Measurements from ENCODE around the gene LRRC45. TPM values are rescaled to one million over a fixed set of nuclear protein-coding genes. Genes with fewer than 3 reads are reported as not detected.

Gene LRRC45
- total RNA-seq, 1 donor from 2014 or later = 29.4 TPM

DNA sequence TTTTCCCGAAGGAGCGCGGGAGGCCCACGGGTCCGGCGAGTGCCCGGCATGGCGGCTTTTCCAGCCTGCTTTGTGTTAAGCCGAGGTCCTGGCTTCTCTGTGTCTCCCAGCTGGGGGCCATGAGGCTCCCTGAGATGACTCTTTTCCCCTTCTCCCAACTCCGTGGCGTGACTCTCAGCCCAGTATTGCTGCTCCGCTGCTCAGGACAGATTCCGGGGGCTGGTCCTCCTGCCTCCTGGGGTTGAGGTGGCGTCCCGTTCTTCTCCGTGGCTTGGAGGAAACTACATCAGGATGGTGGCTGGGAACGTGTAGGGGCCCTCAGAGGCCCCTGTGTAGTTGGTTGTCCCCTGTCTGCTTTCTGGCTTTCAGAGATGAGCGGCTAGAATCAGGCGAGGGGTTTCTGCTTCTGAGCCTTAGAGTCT lies 29.5 kb downstream of the LRRC45 start:
- DNase-seq (ENCODE audit: extremely low spot score, unreplicated experiment) = no peak
- no peaks in the 10 kb centered on the region for H3K36me3 Mint-ChIP-seq
- H3K9me3 Mint-ChIP-seq = no peaks in the 10 kb centered on the region
- peak overlapping the region; percentile 81 for H3K4me3 Mint-ChIP-seq
- TF ChIP-seq, protein P1, sequence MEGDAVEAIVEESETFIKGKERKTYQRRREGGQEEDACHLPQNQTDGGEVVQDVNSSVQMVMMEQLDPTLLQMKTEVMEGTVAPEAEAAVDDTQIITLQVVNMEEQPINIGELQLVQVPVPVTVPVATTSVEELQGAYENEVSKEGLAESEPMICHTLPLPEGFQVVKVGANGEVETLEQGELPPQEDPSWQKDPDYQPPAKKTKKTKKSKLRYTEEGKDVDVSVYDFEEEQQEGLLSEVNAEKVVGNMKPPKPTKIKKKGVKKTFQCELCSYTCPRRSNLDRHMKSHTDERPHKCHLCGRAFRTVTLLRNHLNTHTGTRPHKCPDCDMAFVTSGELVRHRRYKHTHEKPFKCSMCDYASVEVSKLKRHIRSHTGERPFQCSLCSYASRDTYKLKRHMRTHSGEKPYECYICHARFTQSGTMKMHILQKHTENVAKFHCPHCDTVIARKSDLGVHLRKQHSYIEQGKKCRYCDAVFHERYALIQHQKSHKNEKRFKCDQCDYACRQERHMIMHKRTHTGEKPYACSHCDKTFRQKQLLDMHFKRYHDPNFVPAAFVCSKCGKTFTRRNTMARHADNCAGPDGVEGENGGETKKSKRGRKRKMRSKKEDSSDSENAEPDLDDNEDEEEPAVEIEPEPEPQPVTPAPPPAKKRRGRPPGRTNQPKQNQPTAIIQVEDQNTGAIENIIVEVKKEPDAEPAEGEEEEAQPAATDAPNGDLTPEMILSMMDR (conservative IDR thresholded peaks at IDR 0.05) = no peak
- no peak overlapping the region for H3K27ac Mint-ChIP-seq
- no peaks in the 10 kb centered on the region for H3K27me3 Mint-ChIP-seq
- no peaks in the 10 kb centered on the region for H3K4me1 Mint-ChIP-seq (ENCODE audit: unreplicated experiment)

DNA sequence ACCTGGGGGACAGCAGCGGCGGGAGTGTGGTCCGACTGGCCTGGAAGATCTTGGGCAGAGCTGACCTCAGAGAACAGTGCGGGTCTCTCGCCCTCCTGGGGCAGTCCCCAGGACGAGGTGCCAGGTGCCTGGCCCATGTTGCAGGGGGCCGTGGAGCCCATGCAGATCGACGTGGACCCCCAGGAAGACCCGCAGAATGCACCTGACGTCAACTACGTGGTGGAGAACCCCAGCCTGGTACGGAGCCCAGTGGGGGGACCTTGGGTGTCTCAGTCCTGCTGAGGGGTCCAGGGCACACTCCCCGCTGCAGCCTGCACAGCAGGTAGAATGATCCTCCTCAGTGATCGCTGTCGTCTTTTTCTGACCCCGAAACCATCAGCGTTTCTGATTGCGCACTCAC lies 30.0 kb downstream of the LRRC45 start:
- Mint-ChIP-seq H3K4me3 (peak overlapping the region; percentile 81), H3K4me1 (ENCODE audit: unreplicated experiment) (no peaks in the 10 kb centered on the region)
- TF ChIP-seq, protein P1 (conservative IDR thresholded peaks at IDR 0.05) = no peak

GRCh38 chr17:82053556-82054263 lies 30.6 kb downstream of the LRRC45 start:
- H3K4me3 Mint-ChIP-seq = peak overlapping the region; percentile 81
- no peaks in the 10 kb centered on the region for H3K9me3 Mint-ChIP-seq
- H3K27me3 Mint-ChIP-seq = no peaks in the 10 kb centered on the region
- DNase-seq (ENCODE audit: extremely low spot score, unreplicated experiment) = no peak
- H3K36me3 Mint-ChIP-seq = no peaks in the 10 kb centered on the region
- no peaks in the 10 kb centered on the region for H3K4me1 Mint-ChIP-seq (ENCODE audit: unreplicated experiment)
- TF ChIP-seq, protein P1 (conservative IDR thresholded peaks at IDR 0.05) = no peak
- peak overlapping the region; percentile 43 for H3K27ac Mint-ChIP-seq

More for the DNA sequence above, 30.0 kb downstream of the LRRC45 start:
- Mint-ChIP-seq H3K9me3 (no peaks in the 10 kb centered on the region), H3K36me3 (no peaks in the 10 kb centered on the region), H3K27me3 (no peaks in the 10 kb centered on the region), H3K27ac (peak overlapping the region; percentile 43)
- no peak for DNase-seq (ENCODE audit: extremely low spot score, unreplicated experiment)

- H3K36me3 Mint-ChIP-seq = no peaks in the 10 kb centered on the region
- H3K27ac Mint-ChIP-seq = no peak overlapping the region
- no peak for DNase-seq (ENCODE audit: extremely low spot score, unreplicated experiment)
- TF ChIP-seq, protein P1 (conservative IDR thresholded peaks at IDR 0.05) = no peak
- H3K4me1 Mint-ChIP-seq (ENCODE audit: unreplicated experiment) = no peaks in the 10 kb centered on the region
- peak overlapping the region; percentile 52 for H3K4me3 Mint-ChIP-seq
- no peaks in the 10 kb centered on the region for H3K27me3 Mint-ChIP-seq
- no peaks in the 10 kb centered on the region for H3K9me3 Mint-ChIP-seq
Observed at GRCh38 chr17:82054351-82055022, 31.4 kb downstream of the LRRC45 start.

DNA sequence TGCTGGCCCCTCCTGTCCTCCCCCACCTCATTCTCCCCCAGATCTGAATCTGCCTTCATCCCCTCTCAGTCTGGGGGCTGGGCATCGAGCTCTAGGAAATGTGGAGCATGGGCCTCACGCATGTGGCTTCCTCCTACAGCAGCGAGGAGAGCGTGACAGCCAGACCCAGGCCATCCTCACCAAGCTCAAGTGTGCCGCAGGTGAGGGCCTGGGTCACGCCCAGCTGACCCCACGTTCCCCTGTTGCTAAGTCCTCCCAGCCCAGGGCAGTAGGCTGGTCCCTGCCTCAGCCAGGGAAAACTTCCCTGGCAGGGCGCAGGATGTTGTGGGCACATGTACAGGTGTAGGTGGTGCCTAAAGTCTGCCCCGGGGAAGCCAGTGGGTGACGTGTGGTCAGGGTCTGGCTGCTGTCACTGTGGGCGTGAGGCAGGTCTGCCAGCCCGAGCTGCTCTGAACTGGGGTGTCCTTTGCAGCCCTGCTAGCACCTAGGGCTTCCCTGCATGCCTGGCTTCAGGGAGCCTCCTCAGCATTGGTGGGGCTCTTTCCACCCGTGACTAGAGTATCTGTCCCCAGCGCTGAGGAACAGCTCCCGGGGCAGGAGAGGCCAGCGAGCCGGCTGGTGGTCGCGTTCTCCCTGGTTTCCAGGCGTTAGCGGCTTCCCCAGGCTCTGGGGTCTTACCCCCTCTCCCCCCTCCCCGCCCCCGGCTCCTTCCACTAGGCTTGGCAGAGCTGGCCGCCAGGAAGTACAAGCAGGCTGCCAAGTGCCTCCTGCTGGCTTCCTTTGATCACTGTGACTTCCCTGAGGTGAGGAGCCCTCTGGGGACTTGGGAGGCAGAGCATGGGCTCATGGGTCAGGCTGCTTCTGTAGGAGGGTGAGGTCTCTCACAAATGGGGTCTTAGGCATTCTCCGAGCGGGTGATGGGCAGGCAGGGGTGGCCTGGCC lies 32.2 kb downstream of the LRRC45 start:
- Mint-ChIP-seq H3K9me3 (no peaks in the 10 kb centered on the region), H3K4me1 (ENCODE audit: unreplicated experiment) (no peaks in the 10 kb centered on the region), H3K27ac (no peak overlapping the region), H3K27me3 (no peaks in the 10 kb centered on the region), H3K36me3 (no peaks in the 10 kb centered on the region), H3K4me3 (no peak overlapping the region)
- no peak for DNase-seq (ENCODE audit: extremely low spot score, unreplicated experiment)
- TF ChIP-seq, protein P1 (conservative IDR thresholded peaks at IDR 0.05) = no peak
